ENCODE data around the gene FUBP3. TPM values are rescaled to one million over a fixed set of nuclear protein-coding genes. Genes with fewer than 3 reads are reported as not detected.

The FUBP3 gene
- total RNA-seq, 1 experiment from 2014 or later, result 78.6 TPM

- H3K4me3 Mint-ChIP-seq, result peak overlapping the region in 1 of 2 experiments; percentile 83; a peak in 3 of 5 replicates
- peaks cover 11 to 37% of the 10 kb centered on the region in 2 experiments for H3K4me1 Mint-ChIP-seq
- H3K9me3 ChIP-seq (ENCODE audit: control insufficient read depth, low read depth, low read length), result no peaks in the 10 kb centered on the region
Observed at GRCh38 chr9:130662970-130663257, 83.5 kb downstream of the FUBP3 start.

More at GRCh38 chr9:130662970-130663257, 83.5 kb downstream of the FUBP3 start:
- H3K4me1 ChIP-seq (ENCODE audit: insufficient read depth, low read length), result no peaks in the 10 kb centered on the region; the same call in 1 of the 2 replicates
- peaks cover 93% of the 10 kb centered on the region for H3K27me3 ChIP-seq (ENCODE audit: insufficient read depth, low read length)
- no CpG with 5 or more reads among the region's 15 CpGs for WGBS (ENCODE audit: extremely low coverage, insufficient read length, low lambda C conversion rate)
- peaks cover 18% of the 10 kb centered on the region for H3K23me2 ChIP-seq (ENCODE audit: insufficient read length, low read depth, low read length, poor library complexity, severe bottlenecking)
- H4K91ac ChIP-seq (ENCODE audit: insufficient read length, low read depth, low read length), result no peak overlapping the region
- no peaks in the 10 kb centered on the region for H3K79me2 ChIP-seq (ENCODE audit: insufficient read depth, low read length)
- H3K27ac ChIP-seq (ENCODE audit: insufficient read length, low read depth, low read length), result no peak overlapping the region
- H2BK15ac ChIP-seq (ENCODE audit: low read depth, low read length), result no peak overlapping the region
- H3K36me3 Mint-ChIP-seq (ENCODE audit: insufficient read depth in 1 of 3, low read depth in 3 of 3), result peaks cover 4 to 7% (median 5%) of the 10 kb centered on the region in 3 experiments; a peak in 4 of 7 replicates
- no peak overlapping the region for H3K18ac ChIP-seq (ENCODE audit: insufficient read length, low read depth, low read length)
- H4K5ac ChIP-seq (ENCODE audit: insufficient read length, low read depth, low read length), result no peak overlapping the region
- peak overlapping the region; percentile 4 for H3K4me2 ChIP-seq (ENCODE audit: insufficient read depth, insufficient read length, low read length)
- no peak overlapping the region for H2BK12ac ChIP-seq (ENCODE audit: insufficient read length, low read depth, low read length)
- H3K27ac Mint-ChIP-seq, result no peak overlapping the region
- H2AK5ac ChIP-seq (ENCODE audit: insufficient read length, low read length), result no peak overlapping the region
- no peak overlapping the region for H2BK20ac ChIP-seq (ENCODE audit: low read depth, low read length, poor library complexity, severe bottlenecking)
- TF ChIP-seq CTCF (conservative IDR thresholded peaks at IDR 0.05), result no peak
- no peak overlapping the region for H4K8ac ChIP-seq (replicated peaks; ENCODE audit: insufficient read length, low read depth, low read length)
- peak; percentile 49 for DNase-seq
- H3T11ph ChIP-seq (ENCODE audit: low read length), result no peak overlapping the region
- no peak overlapping the region for H3K4ac ChIP-seq (ENCODE audit: low read depth, low read length)
- no peak overlapping the region for H3K23ac ChIP-seq (ENCODE audit: insufficient read length, low read depth, low read length)
- H2BK120ac ChIP-seq (ENCODE audit: low read depth, low read length, poor library complexity, severe bottlenecking), result no peak overlapping the region
- no peaks in the 10 kb centered on the region for H4K20me1 ChIP-seq (ENCODE audit: control insufficient read depth, insufficient read depth, insufficient read length)
- no peak overlapping the region for H3K14ac ChIP-seq (ENCODE audit: insufficient read depth, low read length)
- H2AFZ ChIP-seq (ENCODE audit: low read length), result no peak overlapping the region
- H2BK5ac ChIP-seq (ENCODE audit: insufficient read length, low read length), result no peak overlapping the region
- H3K9ac ChIP-seq (ENCODE audit: extremely low read depth, insufficient read length, low read length), result no peak overlapping the region
- H3K56ac ChIP-seq (ENCODE audit: insufficient read length, low read depth, low read length), result no peak overlapping the region
- no peaks in the 10 kb centered on the region for H3K79me1 ChIP-seq (ENCODE audit: insufficient read depth, low read depth, low read length, poor library complexity, severe bottlenecking)
- H3K9me3 Mint-ChIP-seq, result peaks cover 0 to 13% of the 10 kb centered on the region in 2 experiments; a peak in 3 of 5 replicates
- peaks cover 100% of the 10 kb centered on the region for H3K27me3 Mint-ChIP-seq (ENCODE audit: low read depth)

Data from H9 (cell line).